AG04449 (cell line): ENCODE results near the gene ASXL2.

Experiments used
- CTCF ChIA-PET: fragments of 350-600 bp; formaldehyde crosslinking; extraction: SDS; loops from one replicate; lab custom pipeline; 2021; ENCODE audit warnings: antibody characterized with exemption; lab: Yijun Ruan, JAX
- POLR2A ChIA-PET: fragments of 400-600, 350-600 bp; formaldehyde crosslinking; extraction: SDS; loops from one replicate; lab custom pipeline; 2020; ENCODE audit warnings: antibody characterized with exemption, inconsistent platforms; lab: Yijun Ruan, JAX
- DNase-seq: peaks from one replicate; pipeline ENCODE4 v3.0.0-alpha.2; 2010; ENCODE audit warnings: low read depth, low spot score
- H3K4me3 ChIP-seq: 2 replicates; pipeline ENCODE4 v1.5.1; 2011; ENCODE audit warnings: low read depth, mild to moderate bottlenecking, control low read depth, low read length
- CTCF ChIP-seq: IDR thresholded peaks from one replicate; pipeline ENCODE4 v1.5.1; 2011; ENCODE audit warnings: mild to moderate bottlenecking, moderate library complexity, low read length, control low read depth, inconsistent platforms; ENCODE audit not compliant: insufficient read depth; ENCODE audit errors: missing control alignments

The ASXL2 gene

GRCh38 chr2:25684577-25685473 lies 193.5 kb downstream of the ASXL2 start:
- no peak for TF ChIP-seq CTCF
- POLR2A ChIA-PET: no interaction called here
- CTCF ChIA-PET: interaction anchor here (7.9 kb wide), 1 partner anchor 15 kb away, joined by 72 read pairs; no protein-coding TSS in a partner anchor

More at GRCh38 chr2:25684577-25685473, 193.5 kb downstream of the ASXL2 start:
- no peak overlapping the region for H3K4me3 ChIP-seq
- no peak for DNase-seq
